ENCODE results near the gene SFI1.

DNA sequence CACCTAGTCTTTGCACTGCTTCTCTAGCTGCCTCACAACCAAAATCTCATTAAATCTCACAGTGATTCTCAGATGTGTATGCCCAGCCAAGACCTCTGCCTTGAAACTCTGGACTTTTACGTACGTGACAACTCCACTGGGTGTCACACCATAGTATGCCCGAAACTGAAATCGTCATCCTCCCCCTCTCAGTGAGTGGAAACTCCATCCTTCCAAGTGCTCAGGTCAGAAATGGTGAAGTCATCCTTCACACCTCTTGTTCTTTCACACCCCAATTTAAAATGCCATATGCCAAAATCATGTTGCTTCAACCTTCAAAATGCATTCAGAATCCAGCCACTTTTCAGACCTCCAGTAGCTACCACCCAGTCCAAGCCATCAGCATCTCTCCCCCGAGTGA, 42.5 kb downstream of the SFI1 start:
- TF ChIP-seq, protein P1, sequence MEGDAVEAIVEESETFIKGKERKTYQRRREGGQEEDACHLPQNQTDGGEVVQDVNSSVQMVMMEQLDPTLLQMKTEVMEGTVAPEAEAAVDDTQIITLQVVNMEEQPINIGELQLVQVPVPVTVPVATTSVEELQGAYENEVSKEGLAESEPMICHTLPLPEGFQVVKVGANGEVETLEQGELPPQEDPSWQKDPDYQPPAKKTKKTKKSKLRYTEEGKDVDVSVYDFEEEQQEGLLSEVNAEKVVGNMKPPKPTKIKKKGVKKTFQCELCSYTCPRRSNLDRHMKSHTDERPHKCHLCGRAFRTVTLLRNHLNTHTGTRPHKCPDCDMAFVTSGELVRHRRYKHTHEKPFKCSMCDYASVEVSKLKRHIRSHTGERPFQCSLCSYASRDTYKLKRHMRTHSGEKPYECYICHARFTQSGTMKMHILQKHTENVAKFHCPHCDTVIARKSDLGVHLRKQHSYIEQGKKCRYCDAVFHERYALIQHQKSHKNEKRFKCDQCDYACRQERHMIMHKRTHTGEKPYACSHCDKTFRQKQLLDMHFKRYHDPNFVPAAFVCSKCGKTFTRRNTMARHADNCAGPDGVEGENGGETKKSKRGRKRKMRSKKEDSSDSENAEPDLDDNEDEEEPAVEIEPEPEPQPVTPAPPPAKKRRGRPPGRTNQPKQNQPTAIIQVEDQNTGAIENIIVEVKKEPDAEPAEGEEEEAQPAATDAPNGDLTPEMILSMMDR (IDR thresholded peaks at IDR 0.05), result no peak
- TF ChIP-seq EP300 (IDR thresholded peaks at IDR 0.05) (no peak), POLR2AphosphoS5 (IDR thresholded peaks at IDR 0.05) (no peak)
